HEK293 (cell line): ENCODE data around the gene TIMP2.
A peak's percentile ranks its signal among the peaks of the same experiment; 100 is the strongest.

ENCODE experiments used
- HOXA7 ChIP-seq: sonication (generic); formaldehyde crosslinking; IDR thresholded peaks from 2 replicates; pipeline ENCODE4 v1.8.1; 2022; ENCODE audit warnings: missing genetic modification reagents, borderline replicate concordance
- KLF10 ChIP-seq: fragments of 450-650 bp; IDR thresholded peaks from 2 replicates; pipeline ENCODE4 v1.5.1; 2018; ENCODE audit warnings: missing biosample characterization, mild to moderate bottlenecking, missing genetic modification characterization
- OVOL3 ChIP-seq: fragments of 450-650 bp; formaldehyde crosslinking; IDR thresholded peaks from 2 replicates; pipeline ENCODE4 v1.5.1; 2016; ENCODE audit warnings: missing biosample characterization, missing genetic modification characterization
- SETDB1 ChIP-seq: IDR thresholded peaks from one replicate; pipeline ENCODE4 v1.6.1; 2017; ENCODE audit warnings: mild to moderate bottlenecking, low read length, moderate library complexity, mixed read lengths; ENCODE audit not compliant: insufficient read length
- SP7 ChIP-seq: fragments of 450-650 bp; formaldehyde crosslinking; IDR thresholded peaks from 2 replicates; pipeline ENCODE4 v1.5.1; 2016; ENCODE audit warnings: missing biosample characterization, missing genetic modification characterization
- TRIM28 ChIP-seq: IDR thresholded peaks from 2 replicates; pipeline ENCODE4 v1.6.1; 2011; ENCODE audit warnings: low read length, control low read depth, borderline replicate concordance
- YY2 ChIP-seq: fragments of 450-650 bp; formaldehyde crosslinking; IDR thresholded peaks from 2 replicates; pipeline ENCODE4 v1.5.1; 2016; ENCODE audit warnings: missing biosample characterization, missing genetic modification characterization
- ZBTB17 ChIP-seq: fragments of 450-650 bp; formaldehyde crosslinking; IDR thresholded peaks from 2 replicates; pipeline ENCODE4 v1.5.1; 2016; ENCODE audit warnings: missing biosample characterization, missing genetic modification characterization
- ZBTB8A ChIP-seq: fragments of 450-650 bp; formaldehyde crosslinking; IDR thresholded peaks from 2 replicates; pipeline ENCODE4 v1.5.1; 2016; ENCODE audit warnings: missing biosample characterization, missing genetic modification characterization
- ZFP37 ChIP-seq: fragments of 450-650 bp; formaldehyde crosslinking; IDR thresholded peaks from 2 replicates; pipeline ENCODE4 v1.5.1; 2016; ENCODE audit warnings: missing biosample characterization, missing genetic modification characterization
- ZNF112 ChIP-seq: fragments of 450-650 bp; formaldehyde crosslinking; IDR thresholded peaks from 2 replicates; pipeline ENCODE4 v1.5.0; 2017; ENCODE audit warnings: missing biosample characterization, missing genetic modification characterization
- ZNF175 ChIP-seq: fragments of 450-650 bp; formaldehyde crosslinking; IDR thresholded peaks from 2 replicates; pipeline ENCODE4 v1.5.1; 2016; ENCODE audit warnings: missing biosample characterization, missing genetic modification characterization
- ZNF2 ChIP-seq: fragments of 450-650 bp; formaldehyde crosslinking; IDR thresholded peaks from 2 replicates; pipeline ENCODE4 v1.5.1; 2016; ENCODE audit warnings: missing biosample characterization, missing genetic modification characterization
- ZNF211 ChIP-seq: fragments of 450-650 bp; formaldehyde crosslinking; IDR thresholded peaks from 2 replicates; pipeline ENCODE4 v1.5.1; 2016; ENCODE audit warnings: low read depth, missing biosample characterization, missing genetic modification characterization
- ZNF214 ChIP-seq: fragments of 450-650 bp; formaldehyde crosslinking; IDR thresholded peaks from 2 replicates; pipeline ENCODE4 v1.5.1; 2017; ENCODE audit warnings: missing biosample characterization, mild to moderate bottlenecking, missing genetic modification characterization, borderline replicate concordance
- ZNF366 ChIP-seq: fragments of 450-650 bp; formaldehyde crosslinking; conservative IDR thresholded peaks from 2 replicates; pipeline ENCODE4 v1.5.1; 2016; ENCODE audit warnings: missing biosample characterization, missing genetic modification characterization
- ZNF529 ChIP-seq: fragments of 450-650 bp; formaldehyde crosslinking; IDR thresholded peaks from 2 replicates; pipeline ENCODE4 v1.5.1; 2017; ENCODE audit warnings: missing genetic modification characterization, missing biosample characterization; ENCODE audit not compliant: insufficient replicate concordance
- ZNF624 ChIP-seq: fragments of 450-650 bp; formaldehyde crosslinking; IDR thresholded peaks from 2 replicates; pipeline ENCODE4 v1.5.1; 2017; ENCODE audit warnings: missing biosample characterization, missing genetic modification characterization
- ZNF629 ChIP-seq: fragments of 450-650 bp; formaldehyde crosslinking; IDR thresholded peaks from 2 replicates; pipeline ENCODE4 v1.5.1; 2017; ENCODE audit warnings: missing biosample characterization, missing genetic modification characterization
- ZNF664 ChIP-seq: fragments of 450-650 bp; formaldehyde crosslinking; IDR thresholded peaks from 2 replicates; pipeline ENCODE4 v1.5.1; 2016; ENCODE audit warnings: missing biosample characterization, missing genetic modification characterization
- TF ChIP-seq, protein P1 (sequence below): fragments of 450-650 bp; formaldehyde crosslinking; IDR thresholded peaks from 2 replicates; pipeline ENCODE4 v1.5.1; 2016; ENCODE audit warnings: missing biosample characterization, missing genetic modification characterization
- TF ChIP-seq, protein P2 (sequence below): fragments of 450-650 bp; IDR thresholded peaks from 2 replicates; pipeline ENCODE4 v1.5.1; 2018; ENCODE audit warnings: missing biosample characterization, mild to moderate bottlenecking, missing genetic modification characterization
- TF ChIP-seq, protein P3 (sequence below): IDR thresholded peaks from 2 replicates; pipeline ENCODE4 v1.6.1; 2011; ENCODE audit warnings: mild to moderate bottlenecking, low read depth, low read length, borderline replicate concordance
- TF ChIP-seq, protein P4 (sequence below): fragments of 450-650 bp; formaldehyde crosslinking; IDR thresholded peaks from 2 replicates; pipeline ENCODE4 v1.5.1; 2017; ENCODE audit warnings: missing biosample characterization, missing genetic modification characterization
- TF ChIP-seq, protein P5 (sequence below): fragments of 450-650 bp; formaldehyde crosslinking; IDR thresholded peaks from 2 replicates; pipeline ENCODE4 v1.5.1; 2016; ENCODE audit warnings: missing biosample characterization, missing genetic modification characterization

The TIMP2 gene

DNA sequence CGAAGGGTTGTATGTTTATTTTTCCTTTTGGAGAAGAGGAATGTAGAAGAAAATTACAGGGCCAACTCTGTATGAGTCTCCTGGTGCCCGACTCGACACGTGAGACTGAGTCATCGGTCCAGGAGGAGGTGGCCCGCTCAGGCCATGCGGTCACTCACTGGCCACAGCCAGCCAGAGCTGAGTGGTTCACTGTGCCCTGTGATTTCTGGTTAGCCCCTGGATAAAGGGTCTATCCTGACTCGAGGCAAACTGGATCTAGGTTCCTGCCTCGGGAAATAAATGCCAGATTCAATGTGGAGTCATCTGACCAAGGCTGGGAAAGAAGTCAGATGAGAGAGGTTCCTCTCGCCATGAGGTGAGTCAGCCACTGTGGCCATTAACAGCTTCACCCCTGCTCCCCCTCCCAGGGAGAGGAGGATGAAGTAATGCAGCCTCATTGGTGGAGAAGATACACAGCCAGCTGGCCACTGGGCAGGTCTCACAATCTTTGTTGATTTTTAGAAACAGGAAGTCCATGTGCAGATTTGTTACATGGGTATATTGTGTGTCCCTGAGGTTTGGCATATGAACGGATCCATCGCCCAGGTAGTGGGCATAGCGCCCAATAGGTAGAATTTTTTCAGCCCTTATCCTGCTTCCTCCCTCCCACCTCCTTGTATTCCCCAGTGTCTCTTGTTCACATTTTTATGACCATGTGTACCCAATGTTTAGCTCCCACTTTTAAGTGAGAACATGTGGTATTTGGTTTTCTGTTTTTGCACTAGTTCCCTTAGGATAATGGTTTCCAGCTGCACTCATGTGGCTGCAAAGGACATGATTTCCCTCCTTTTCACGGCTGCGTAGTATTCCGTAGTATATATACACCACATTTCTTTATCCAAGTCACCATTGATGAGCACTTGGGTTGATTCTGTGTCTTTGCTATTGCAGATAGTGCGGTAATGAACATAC is 62.8 kb downstream of the TIMP2 start (continued):
- 0 out of 2 replicates have a peak, but pooled peaks have one; percentile 32 for TF ChIP-seq ZBTB17 (tag by site-specific recombination)
- TF ChIP-seq, protein P1, sequence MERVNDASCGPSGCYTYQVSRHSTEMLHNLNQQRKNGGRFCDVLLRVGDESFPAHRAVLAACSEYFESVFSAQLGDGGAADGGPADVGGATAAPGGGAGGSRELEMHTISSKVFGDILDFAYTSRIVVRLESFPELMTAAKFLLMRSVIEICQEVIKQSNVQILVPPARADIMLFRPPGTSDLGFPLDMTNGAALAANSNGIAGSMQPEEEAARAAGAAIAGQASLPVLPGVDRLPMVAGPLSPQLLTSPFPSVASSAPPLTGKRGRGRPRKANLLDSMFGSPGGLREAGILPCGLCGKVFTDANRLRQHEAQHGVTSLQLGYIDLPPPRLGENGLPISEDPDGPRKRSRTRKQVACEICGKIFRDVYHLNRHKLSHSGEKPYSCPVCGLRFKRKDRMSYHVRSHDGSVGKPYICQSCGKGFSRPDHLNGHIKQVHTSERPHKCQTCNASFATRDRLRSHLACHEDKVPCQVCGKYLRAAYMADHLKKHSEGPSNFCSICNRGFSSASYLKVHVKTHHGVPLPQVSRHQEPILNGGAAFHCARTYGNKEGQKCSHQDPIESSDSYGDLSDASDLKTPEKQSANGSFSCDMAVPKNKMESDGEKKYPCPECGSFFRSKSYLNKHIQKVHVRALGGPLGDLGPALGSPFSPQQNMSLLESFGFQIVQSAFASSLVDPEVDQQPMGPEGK (tag by site-specific recombination) = peak; percentile 58
- no peak for TF ChIP-seq ZNF214
- peak; percentile 67; the same call in 1 of the 2 replicates for TF ChIP-seq ZNF629
- TF ChIP-seq ZNF366 = peak; percentile 76
- 0 out of 2 replicates have a peak, but pooled peaks have one; percentile 19 for TF ChIP-seq ZNF664
- TF ChIP-seq, protein P2, sequence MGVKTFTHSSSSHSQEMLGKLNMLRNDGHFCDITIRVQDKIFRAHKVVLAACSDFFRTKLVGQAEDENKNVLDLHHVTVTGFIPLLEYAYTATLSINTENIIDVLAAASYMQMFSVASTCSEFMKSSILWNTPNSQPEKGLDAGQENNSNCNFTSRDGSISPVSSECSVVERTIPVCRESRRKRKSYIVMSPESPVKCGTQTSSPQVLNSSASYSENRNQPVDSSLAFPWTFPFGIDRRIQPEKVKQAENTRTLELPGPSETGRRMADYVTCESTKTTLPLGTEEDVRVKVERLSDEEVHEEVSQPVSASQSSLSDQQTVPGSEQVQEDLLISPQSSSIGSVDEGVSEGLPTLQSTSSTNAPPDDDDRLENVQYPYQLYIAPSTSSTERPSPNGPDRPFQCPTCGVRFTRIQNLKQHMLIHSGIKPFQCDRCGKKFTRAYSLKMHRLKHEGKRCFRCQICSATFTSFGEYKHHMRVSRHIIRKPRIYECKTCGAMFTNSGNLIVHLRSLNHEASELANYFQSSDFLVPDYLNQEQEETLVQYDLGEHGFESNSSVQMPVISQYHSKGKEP = no peak
- no peak for TF ChIP-seq ZNF624 (tag by site-specific recombination)
- no peak for TF ChIP-seq ZNF2 (tag by site-specific recombination)
- TF ChIP-seq ZNF112 (tag by site-specific recombination) = no peak
- TF ChIP-seq SETDB1 = peak; percentile 78
- no peak for TF ChIP-seq ZNF211
- TF ChIP-seq, protein P3, sequence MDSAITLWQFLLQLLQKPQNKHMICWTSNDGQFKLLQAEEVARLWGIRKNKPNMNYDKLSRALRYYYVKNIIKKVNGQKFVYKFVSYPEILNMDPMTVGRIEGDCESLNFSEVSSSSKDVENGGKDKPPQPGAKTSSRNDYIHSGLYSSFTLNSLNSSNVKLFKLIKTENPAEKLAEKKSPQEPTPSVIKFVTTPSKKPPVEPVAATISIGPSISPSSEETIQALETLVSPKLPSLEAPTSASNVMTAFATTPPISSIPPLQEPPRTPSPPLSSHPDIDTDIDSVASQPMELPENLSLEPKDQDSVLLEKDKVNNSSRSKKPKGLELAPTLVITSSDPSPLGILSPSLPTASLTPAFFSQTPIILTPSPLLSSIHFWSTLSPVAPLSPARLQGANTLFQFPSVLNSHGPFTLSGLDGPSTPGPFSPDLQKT = no peak
- peak; percentile 82 for TF ChIP-seq SP7 (tag by site-specific recombination)
- no peak for TF ChIP-seq ZBTB8A
- TF ChIP-seq HOXA7 (CRISPR knock-in tag) = no peak
- TF ChIP-seq ZNF529 (tag by site-specific recombination) = no peak
- no peak for TF ChIP-seq KLF10
- TF ChIP-seq, protein P4, sequence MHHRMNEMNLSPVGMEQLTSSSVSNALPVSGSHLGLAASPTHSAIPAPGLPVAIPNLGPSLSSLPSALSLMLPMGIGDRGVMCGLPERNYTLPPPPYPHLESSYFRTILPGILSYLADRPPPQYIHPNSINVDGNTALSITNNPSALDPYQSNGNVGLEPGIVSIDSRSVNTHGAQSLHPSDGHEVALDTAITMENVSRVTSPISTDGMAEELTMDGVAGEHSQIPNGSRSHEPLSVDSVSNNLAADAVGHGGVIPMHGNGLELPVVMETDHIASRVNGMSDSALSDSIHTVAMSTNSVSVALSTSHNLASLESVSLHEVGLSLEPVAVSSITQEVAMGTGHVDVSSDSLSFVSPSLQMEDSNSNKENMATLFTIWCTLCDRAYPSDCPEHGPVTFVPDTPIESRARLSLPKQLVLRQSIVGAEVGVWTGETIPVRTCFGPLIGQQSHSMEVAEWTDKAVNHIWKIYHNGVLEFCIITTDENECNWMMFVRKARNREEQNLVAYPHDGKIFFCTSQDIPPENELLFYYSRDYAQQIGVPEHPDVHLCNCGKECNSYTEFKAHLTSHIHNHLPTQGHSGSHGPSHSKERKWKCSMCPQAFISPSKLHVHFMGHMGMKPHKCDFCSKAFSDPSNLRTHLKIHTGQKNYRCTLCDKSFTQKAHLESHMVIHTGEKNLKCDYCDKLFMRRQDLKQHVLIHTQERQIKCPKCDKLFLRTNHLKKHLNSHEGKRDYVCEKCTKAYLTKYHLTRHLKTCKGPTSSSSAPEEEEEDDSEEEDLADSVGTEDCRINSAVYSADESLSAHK (tag by site-specific recombination) = no peak
- 0 out of 2 replicates have a peak, but pooled peaks have one; percentile 28 for TF ChIP-seq YY2 (tag by site-specific recombination)
- peak; percentile 76 for TF ChIP-seq ZFP37 (tag by site-specific recombination)
- TF ChIP-seq OVOL3 = no peak
- TF ChIP-seq, protein P5, sequence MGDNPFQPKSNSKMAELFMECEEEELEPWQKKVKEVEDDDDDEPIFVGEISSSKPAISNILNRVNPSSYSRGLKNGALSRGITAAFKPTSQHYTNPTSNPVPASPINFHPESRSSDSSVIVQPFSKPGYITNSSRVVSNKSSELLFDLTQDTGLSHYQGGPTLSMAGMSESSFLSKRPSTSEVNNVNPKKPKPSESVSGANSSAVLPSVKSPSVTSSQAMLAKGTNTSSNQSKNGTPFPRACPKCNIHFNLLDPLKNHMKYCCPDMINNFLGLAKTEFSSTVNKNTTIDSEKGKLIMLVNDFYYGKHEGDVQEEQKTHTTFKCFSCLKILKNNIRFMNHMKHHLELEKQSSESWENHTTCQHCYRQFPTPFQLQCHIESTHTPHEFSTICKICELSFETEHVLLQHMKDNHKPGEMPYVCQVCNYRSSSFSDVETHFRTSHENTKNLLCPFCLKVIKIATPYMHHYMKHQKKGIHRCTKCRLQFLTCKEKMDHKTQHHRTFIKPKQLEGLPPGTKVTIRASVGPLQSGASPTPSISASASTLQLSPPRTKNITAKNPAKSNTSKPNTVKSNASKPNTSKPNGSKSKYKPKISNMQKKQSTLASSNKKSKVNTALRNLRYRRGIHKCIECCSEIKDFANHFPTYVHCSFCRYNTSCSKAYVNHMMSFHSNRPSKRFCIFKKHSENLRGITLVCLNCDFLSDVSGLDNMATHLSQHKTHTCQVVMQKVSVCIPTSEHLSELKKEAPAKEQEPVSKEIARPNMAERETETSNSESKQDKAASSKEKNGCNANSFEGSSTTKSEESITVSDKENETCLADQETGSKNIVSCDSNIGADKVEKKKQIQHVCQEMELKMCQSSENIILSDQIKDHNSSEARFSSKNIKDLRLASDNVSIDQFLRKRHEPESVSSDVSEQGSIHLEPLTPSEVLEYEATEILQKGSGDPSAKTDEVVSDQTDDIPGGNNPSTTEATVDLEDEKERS (tag by site-specific recombination) = peak; percentile 93; the same call in 1 of the 2 replicates
- TF ChIP-seq ZNF175 = no peak
- TF ChIP-seq TRIM28 = peak; percentile 69; the same call in 1 of the 2 replicates
